GM04504 (cell line): Measurements from ENCODE around the gene PTPN14.
A peak's percentile ranks its signal among the peaks of the same experiment; 100 is the strongest.

Source experiments
- DNase-seq: peaks from one replicate; pipeline ENCODE4 v3.0.0-alpha.2; 2012; ENCODE audit warnings: low read depth

PTPN14 gene

DNA sequence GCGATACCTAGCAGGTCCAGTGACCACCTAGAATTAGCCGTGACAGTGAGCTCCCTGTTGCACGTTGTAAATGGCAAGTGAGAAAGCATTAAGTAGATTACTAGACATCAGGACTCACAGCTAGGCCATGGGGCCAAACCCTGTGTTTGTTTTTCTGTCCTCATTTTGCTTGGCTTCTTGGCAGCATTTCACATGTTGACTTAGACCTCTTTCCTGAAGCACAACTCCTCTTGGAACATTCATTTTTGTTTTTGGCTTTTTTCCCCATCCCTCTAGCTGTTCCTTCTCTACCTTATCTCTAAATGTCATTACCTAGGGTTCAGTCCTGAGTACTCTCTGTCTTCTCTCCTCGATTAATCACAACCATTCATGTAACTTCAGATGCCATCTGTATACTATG, 16.9 kb upstream of the PTPN14 start:
- DNase-seq: no peak

GRCh38 chr1:214567481-214567980, 16.1 kb upstream of the PTPN14 start:
- DNase-seq: no peak

DNA sequence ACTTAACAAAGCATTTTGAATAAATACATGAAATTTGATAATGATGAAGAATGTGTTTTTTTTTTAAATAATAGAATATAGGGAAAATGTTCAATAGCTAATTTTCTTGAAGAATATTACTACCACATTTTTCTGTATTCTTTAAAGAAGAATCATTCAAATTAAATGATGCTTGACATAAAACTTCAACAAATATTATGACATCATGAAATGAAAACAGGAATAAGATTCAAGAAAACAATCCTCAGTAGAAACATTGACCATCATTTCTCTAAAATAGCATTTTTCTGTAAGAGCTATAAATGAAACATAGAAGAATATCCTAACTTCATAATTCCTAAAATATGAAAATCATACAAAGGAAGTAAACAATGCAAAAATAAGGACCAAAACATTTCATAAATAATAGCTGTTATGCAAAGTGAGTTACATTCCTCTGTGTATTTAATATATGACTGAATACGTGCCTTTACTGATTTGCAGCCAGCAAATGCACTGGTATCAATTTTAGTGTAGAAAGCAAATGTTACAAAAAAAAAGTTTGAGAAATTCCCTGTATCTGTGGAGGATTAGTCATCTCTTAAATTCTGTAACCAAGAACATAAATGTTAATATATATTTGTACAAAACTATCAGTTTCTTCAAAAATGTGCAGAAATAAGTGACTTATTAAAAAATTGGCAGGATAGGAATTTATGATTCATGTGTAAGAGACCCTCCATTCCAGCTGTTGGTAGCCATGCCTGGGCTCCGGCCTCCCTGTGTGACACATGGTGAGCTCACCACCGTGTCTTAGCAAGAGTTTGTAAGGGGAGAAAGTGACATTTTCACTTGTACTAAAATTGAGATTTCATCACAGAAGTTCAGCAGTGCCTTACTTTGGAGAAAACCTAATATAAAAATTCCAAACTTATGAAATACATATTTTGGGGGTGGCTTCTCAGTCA, 15.0 kb upstream of the PTPN14 start:
- DNase-seq: no peak

- no peak for DNase-seq
These were observed 13.9 kb upstream of the PTPN14 start for GRCh38 chr1:214565310-214565709.

GRCh38 chr1:214563881-214564280, 12.5 kb upstream of the PTPN14 start:
- DNase-seq: no peak

DNA sequence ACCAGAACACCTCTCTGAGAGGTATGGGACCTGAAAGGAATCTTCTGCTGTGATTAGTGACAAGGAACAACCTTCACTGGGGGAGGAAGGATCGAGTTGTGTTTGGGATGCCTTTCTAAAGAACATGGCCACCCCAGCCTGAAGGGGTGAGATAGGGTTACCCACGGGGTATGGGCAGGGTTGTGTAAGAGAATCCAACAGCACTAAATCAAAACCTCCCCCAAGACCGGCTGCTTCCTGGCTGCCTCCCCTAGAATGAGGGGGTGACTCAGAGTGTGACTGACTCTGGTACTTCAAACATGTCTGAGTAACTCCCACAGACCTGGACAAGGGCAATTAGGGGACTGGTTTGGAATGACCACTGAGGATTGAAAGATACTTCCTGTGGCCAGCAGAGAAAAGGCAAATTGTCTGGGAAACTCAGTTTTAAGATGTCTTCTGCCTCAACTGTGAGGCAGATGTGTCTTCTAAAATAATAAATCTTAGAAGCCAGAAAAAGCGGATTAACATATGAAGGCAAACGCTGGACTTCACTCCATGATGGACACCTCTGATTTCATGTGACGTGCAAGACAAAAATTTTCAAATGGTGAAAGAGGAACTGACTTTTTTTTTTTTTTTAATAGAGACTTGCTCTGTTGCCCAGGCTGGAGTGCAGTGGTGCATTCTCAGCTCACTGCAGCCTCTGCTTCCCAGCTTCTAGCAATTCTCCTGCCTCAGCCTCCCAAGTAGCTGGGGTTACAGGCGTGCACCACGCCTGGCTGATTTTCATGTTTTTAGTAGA, 6.7 kb upstream of the PTPN14 start:
- peak; percentile 88 for DNase-seq

GRCh38 chr1:214553142-214553710, 1.8 kb upstream of the PTPN14 start:
- no peak for DNase-seq

GRCh38 chr1:214552174-214552608, 789 bp upstream of the PTPN14 start:
- peak; percentile 72 for DNase-seq

DNA sequence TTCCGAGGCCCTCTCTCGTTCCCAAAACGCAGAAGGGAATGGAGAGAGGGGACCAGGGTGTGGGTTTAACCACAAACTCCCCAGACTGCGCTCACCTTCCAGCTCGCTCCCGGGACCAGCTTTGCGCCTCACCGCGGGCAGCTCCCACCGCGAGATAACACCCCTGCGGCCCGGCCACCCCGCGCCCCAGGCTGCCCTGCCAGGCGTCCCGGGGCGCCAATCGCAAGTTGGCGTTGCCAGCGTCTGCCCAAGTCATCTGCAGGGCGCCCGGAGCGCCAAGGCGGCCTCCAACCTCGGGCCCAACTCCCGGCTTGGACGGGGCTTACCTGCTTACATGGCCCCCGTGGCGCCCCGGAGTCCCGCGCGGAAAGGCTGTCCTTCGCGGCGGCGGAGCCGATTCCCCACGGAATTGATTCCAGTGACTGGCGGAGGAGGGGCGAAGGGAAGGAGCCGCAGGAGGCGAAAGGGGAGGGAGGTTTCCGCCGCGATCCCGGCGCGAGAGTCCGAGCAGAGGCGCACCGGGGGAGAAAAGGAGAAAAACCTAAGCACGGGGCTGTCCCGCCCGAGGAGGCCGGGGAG, 456 bp downstream of the PTPN14 start:
- no peak for DNase-seq

DNA sequence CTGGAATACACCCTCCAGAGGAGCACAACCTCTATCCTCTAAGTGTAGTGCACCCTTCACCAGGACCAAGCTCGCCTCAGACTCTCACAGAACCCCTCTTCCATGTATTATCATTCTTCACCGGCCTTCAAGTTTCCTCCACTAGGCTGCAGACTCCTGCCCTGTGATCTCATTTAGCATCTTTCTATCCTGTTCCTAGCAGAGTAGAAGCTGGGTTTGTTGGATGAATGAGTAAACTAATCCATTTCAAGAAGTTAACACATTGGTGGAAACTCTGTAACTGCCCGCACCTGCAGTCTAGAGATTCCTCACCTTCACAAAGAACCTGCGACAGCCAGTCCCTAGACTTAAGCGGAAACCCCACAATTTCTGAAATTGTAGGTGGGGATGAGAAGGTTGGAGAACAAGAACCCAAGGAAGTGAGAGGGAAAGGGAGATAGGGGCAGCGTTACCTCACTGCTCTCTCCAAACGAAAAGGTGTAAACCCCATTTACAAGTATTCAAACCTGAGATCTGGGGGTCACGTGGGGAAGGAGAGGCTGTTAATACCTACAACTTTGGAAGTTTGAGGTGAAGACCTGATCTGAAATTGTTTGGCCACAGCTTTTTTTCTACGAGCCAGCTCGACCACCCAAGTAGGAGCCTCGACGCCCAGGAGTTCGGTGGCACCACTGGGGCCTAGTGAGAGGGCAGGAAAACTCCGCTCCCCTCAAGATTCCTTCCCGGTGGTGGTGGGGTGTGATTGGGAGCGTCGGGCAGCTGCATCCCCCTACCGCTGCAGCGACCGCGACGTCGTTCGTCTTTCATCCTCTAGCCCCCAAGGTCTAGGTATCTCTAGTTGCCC, 1.2 kb downstream of the PTPN14 start:
- no peak for DNase-seq

DNA sequence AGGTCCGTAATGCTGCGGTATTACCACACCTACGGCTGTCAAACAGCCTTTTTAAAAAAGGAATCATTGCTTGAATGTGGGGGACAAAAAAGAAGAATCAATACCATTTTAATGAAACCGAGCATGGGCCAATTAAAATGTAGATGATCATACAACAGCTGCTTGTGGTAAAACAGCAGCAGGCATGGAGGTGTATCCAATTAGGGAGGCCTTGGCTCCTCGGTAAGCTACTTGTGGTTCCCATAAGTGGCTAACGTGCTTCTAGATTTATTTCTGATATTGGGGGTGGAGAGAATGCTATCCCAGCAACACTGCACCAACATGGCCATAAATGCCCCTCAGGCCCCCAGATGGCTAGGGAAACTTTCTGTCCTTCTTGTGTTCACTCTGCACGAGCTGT, 1.8 kb downstream of the PTPN14 start:
- DNase-seq: no peak

- peak; percentile 48 for DNase-seq
These were observed 2.4 kb downstream of the PTPN14 start for GRCh38 chr1:214548988-214549387.

- DNase-seq: no peak
These were observed 3.1 kb downstream of the PTPN14 start for GRCh38 chr1:214548271-214548670.

DNA sequence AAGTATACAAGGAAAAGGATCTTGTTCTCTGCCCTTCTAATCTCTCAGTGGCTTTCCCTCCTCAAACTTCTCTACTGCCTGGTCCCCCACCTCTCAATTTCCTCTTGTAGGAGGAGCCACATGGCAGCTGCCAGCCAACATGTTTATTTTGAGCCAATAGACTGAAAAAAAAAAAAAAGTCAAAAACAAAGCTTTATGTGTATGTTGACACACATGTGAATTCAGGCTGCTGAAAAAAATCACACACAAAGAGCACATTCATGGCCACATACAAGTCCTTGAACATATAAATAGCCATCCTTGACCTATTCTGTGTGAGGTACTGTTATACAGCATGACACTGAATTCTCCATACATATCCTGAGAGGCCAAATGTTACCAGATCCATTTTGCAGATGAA, 3.7 kb downstream of the PTPN14 start:
- no peak for DNase-seq

DNA sequence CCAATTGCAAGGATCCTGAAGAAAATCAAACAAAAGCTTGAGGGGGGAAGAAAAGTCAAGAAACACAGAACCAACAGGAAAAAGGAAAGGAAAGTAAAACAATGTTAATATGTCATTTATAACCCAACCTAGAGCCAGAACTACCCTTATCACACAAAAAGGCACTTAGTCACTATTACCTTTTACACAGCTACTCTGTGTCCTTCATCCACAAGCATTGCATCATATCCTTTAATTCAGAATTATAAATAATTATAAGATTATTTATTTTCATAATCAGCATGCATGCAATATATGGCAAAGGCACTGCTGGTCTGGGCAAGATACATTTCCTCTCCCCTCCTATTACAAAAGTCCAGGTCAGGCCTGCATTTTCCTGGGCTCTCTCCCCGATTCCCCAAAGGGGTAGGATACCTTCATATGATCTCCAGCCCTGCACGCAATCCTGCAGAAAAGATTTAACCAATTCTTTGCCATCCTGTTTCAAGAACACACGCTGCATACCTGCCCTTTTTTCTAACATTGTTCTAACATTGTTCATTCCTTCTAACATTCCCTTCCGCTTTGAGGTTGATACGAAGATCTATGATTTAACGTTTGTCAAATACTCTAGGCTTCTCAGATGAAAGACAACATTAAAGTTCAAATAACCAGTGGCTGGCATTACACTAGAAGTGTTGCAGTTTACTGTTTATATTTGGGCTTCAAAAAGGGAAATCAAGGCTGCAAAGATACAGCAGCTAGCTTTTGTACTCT, 4.3 kb downstream of the PTPN14 start:
- no peak for DNase-seq

- no peak for DNase-seq
These were observed 5.3 kb downstream of the PTPN14 start for GRCh38 chr1:214546084-214546483.

DNA sequence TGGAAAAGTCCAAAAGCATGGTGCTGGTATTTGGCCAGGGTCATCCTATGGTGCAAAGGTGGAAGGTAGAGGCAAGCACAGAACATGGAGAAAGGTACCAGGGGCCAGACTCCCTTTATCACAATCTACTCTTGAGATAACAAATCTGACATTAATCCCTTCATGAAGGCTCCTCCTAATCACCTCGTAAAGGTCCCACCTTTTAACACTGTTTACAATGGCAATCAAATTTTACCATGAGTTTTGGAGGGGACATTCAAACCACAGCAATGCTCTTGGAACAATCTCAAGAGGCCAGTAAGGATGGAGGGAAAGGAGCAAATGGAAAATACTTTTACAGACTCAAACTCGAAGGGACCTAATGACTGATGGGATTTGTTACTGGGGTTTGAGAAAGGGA, 6.1 kb downstream of the PTPN14 start:
- no peak for DNase-seq

DNA sequence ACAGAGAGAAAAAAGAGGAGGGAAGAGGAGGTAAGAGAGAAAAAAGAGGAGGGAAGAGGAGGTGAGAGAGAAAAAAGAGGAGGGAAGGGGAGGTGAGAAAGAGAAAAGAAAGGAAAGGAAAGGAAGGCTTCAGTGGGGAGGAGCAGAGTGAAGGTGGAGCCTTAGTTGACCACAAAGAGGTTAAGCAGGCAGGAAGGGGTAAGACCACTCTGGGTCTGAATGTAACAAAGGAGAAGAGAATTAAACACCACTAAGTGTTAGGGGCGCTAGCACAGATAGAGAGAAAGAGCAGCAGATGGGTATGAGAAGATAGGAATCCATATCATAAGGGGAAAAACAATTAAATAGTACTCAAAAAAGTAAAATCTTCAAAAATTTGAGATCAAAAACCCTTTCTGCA, 6.6 kb downstream of the PTPN14 start:
- no peak for DNase-seq

GRCh38 chr1:214542275-214543199, 8.9 kb downstream of the PTPN14 start:
- no peak for DNase-seq
